A673 (cell line): ENCODE results near the gene SLC29A2. TPM values are rescaled to one million over a fixed set of nuclear protein-coding genes. Genes with fewer than 3 reads are reported as not detected.

Source experiments
- BruUV-seq: library from RNA; stranded (reverse); fragments of 400-500 nt; replicated peaks from 2 replicates; lab custom pipeline; 2021; lab: Mats Ljungman, UMichigan
- CTCF ChIA-PET: fragments of 300-600 bp; sonication (Branson Sonifier 250); formaldehyde crosslinking; loops from one replicate; lab custom pipeline; 2022; ENCODE audit warnings: antibody characterized with exemption; lab: Charles Lee
- POLR2A ChIA-PET: fragments of 300-600 bp; sonication (Branson Sonifier 250); formaldehyde crosslinking; loops from one replicate; lab custom pipeline; 2022; ENCODE audit warnings: antibody characterized with exemption; ENCODE audit not compliant: low non-redundant PET; lab: Charles Lee
- DNase-seq: peaks from one replicate; pipeline ENCODE4 v3.0.0-alpha.2; 2015; ENCODE audit warnings: low spot score
- H3K27ac ChIP-seq: fragments of 200-600 bp; sonication (generic); 2 replicates; pipeline ENCODE4 v1.5.1; 2016; ENCODE audit warnings: mixed run types, low read depth, mild to moderate bottlenecking, mixed read lengths, antibody characterized with exemption, low read length; ENCODE audit not compliant: poor library complexity, severe bottlenecking
- H3K27me3 ChIP-seq: fragments of 200-600 bp; sonication (generic); replicated peaks from 2 replicates; pipeline ENCODE4 v1.6.1; 2017; ENCODE audit warnings: mixed run types, low read depth, mild to moderate bottlenecking, mixed read lengths, antibody characterized with exemption, low read length; ENCODE audit not compliant: insufficient read depth, poor library complexity
- H3K36me3 ChIP-seq: fragments of 200-600 bp; sonication (generic); 2 replicates; pipeline ENCODE4 v1.6.1; 2016; ENCODE audit warnings: mixed run types, mild to moderate bottlenecking, mixed read lengths, antibody characterized with exemption, low read length; ENCODE audit not compliant: insufficient read depth, poor library complexity, severe bottlenecking
- H3K4me1 ChIP-seq: fragments of 200-600 bp; sonication (generic); 2 replicates; pipeline ENCODE4 v1.6.1; 2017; ENCODE audit warnings: mixed run types, mild to moderate bottlenecking, mixed read lengths, antibody characterized with exemption, low read length; ENCODE audit not compliant: insufficient read depth, poor library complexity, severe bottlenecking
- H3K4me3 ChIP-seq: fragments of 200-600 bp; sonication (generic); 2 replicates; pipeline ENCODE4 v1.5.1; 2016; ENCODE audit warnings: low read depth, mixed run types, mild to moderate bottlenecking, mixed read lengths, low read length; ENCODE audit not compliant: poor library complexity, severe bottlenecking
- H3K9me3 ChIP-seq: fragments of 200-600 bp; sonication (generic); 2 replicates; pipeline ENCODE4 v1.6.1; 2016; ENCODE audit warnings: mixed run types, low read depth, mild to moderate bottlenecking, mixed read lengths, antibody characterized with exemption, low read length; ENCODE audit not compliant: poor library complexity, severe bottlenecking
- EZH2 ChIP-seq: fragments of 200-600 bp; sonication (generic); IDR thresholded peaks from 2 replicates; pipeline ENCODE4 v1.6.1; 2017; ENCODE audit warnings: borderline replicate concordance, low read depth, mild to moderate bottlenecking, mixed read lengths, antibody characterized with exemption, low read length; ENCODE audit not compliant: poor library complexity, severe bottlenecking
- intact Hi-C: fragments of 100-400 bp; cut with micrococcal nuclease; formaldehyde crosslinking; loops from one replicate; pipeline ENCODE4 v1.10.0; 2022; ENCODE audit not compliant: unreplicated experiment
- total RNA-seq: library from RNA; stranded (reverse); gene quantifications from 2 replicates; pipeline ENCODE4 v1.2.3, GENCODE V29; 2021
- TF ChIP-seq, protein P1 (sequence below): fragments of 300-800, 200-600 bp; sonication (generic); conservative IDR thresholded peaks from 2 replicates; pipeline ENCODE4 v1.5.1; 2017; ENCODE audit warnings: low read depth, mild to moderate bottlenecking, antibody characterized with exemption, low read length, moderate library complexity, mixed read lengths

The SLC29A2 gene
- total RNA-seq, 1 experiment from 2014 or later, result 62.4 TPM

DNA sequence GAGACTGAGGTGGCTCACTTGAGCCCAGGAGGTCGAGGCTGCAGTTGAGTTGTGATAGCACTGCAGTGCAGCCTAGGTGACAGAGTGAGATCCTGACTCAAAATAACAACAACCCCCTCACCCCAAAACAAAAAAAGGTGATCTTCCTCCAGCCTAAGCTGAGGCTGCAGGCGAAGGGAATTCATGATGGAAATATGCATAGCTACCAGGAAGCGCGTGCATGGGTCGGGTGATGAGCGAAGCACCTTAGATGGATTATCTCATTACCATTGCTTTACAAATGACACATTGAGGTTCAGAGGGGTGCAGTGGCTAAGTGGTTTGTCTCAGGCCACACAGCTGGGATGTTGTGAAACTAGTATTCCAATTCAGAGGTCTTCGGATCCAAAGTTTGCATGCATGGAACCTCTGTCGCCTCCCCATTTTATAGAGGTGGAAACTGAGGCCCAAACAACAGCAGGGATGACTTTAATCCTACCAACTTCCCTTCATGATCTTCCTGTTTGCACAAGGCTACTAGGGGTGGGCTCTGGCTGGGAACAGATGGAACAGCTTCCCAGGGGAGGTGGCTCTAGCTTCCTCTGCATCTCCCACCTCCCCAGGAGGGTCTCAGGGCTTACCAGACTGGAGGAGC, 4.6 kb downstream of the SLC29A2 start:
- H3K9me3 ChIP-seq, result no peaks in the 10 kb centered on the region
- TF ChIP-seq EZH2, result no peak
- TF ChIP-seq, protein P1, sequence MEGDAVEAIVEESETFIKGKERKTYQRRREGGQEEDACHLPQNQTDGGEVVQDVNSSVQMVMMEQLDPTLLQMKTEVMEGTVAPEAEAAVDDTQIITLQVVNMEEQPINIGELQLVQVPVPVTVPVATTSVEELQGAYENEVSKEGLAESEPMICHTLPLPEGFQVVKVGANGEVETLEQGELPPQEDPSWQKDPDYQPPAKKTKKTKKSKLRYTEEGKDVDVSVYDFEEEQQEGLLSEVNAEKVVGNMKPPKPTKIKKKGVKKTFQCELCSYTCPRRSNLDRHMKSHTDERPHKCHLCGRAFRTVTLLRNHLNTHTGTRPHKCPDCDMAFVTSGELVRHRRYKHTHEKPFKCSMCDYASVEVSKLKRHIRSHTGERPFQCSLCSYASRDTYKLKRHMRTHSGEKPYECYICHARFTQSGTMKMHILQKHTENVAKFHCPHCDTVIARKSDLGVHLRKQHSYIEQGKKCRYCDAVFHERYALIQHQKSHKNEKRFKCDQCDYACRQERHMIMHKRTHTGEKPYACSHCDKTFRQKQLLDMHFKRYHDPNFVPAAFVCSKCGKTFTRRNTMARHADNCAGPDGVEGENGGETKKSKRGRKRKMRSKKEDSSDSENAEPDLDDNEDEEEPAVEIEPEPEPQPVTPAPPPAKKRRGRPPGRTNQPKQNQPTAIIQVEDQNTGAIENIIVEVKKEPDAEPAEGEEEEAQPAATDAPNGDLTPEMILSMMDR, result no peak
- intact Hi-C loops, result no loop called here
- peak overlapping the region; percentile 83 for H3K27ac ChIP-seq
- no peak for DNase-seq
- no peaks in the 10 kb centered on the region for H3K27me3 ChIP-seq
- H3K36me3 ChIP-seq, result peaks cover 76% of the 10 kb centered on the region
- ChIA-PET POLR2A (no interaction called here), CTCF (no interaction called here)
- no peak overlapping the region for H3K4me3 ChIP-seq
- H3K4me1 ChIP-seq, result peaks cover 16% of the 10 kb centered on the region
- no TSS peak for BruUV-seq

DNA sequence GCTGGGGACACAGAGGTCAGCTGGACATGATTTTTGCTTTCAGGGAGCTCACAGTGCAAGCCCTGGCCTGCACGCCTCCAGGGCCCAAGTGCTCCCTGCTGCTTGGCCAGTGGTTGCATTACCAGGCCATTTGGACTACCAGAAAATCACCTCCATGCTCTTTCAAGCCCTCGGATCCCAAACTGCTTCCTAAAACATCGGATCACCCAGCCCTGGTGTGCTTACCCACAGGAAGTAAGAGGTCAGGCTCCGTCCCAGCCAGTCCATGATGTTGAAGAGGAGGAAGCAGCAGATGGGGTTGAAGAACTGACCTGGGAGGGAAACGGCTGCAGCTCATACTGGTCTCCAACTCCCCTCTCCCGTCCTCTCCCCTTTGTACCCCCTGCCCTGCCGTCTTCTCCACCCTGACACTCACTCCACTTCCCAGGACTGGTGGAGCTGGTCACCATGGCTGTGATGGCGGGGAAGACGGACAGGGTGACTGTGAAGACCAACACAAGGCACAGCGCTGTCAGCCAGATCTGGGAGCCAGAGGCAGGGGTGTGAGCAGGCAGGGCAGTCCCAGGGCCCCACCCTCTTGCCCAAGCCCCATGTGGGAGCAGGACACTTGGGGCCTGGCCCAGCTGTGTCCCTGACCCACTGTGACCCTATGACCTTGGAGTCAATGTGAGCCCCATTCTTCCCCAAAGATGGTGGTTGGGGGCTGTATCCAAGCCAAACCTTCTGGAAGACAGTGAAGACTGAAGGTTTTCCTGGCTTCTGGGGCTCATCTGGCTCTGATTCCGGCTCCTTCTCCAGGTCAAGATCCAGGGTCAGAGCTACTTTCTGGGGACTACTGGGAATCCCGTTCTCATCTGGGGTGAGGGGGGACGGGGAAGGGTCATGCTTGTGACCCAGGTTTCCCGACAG, 5.6 kb downstream of the SLC29A2 start:
- Histone ChIP-seq H3K4me3 (no peak overlapping the region), H3K36me3 (peaks cover 80% of the 10 kb centered on the region), H3K4me1 (peaks cover 16% of the 10 kb centered on the region), H3K9me3 (no peaks in the 10 kb centered on the region), H3K27me3 (no peaks in the 10 kb centered on the region), H3K27ac (peak overlapping the region; percentile 37)
- intact Hi-C loops, result no loop called here
- ChIA-PET POLR2A (interaction anchor here (0.7 to 1.0 kb wide), 2 partner anchors 54 to 428 kb away, joined by 3 read pairs; no protein-coding TSS in a partner anchor), CTCF (no interaction called here)
- no peak for DNase-seq
- BruUV-seq, result no TSS peak
- TF ChIP-seq, protein P1, result no peak
- TF ChIP-seq EZH2, result no peak

DNA sequence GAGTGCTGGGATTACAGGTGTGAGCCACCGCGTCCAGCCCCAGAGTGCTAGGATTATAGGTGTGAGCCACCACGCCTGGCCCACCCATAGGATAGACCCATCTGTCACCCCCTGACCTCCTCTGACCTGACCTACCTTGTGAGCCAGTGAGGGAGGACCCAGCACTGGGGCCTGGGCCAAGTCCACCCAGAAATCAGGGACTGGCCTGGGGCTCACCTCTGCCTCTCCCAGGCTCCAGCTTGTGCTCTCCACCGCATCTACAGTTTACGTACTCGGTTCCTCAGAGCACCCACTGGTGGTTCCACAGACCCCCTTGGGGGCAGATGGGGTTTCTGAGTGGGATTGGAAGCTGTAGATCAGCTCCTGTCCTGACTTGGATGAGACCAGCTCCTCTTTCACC, 6.4 kb downstream of the SLC29A2 start:
- TF ChIP-seq EZH2, result no peak
- TF ChIP-seq, protein P1, result no peak
- no peak overlapping the region for H3K4me3 ChIP-seq
- CTCF ChIA-PET, result no interaction called here
- intact Hi-C loops, result no loop called here
- no peaks in the 10 kb centered on the region for H3K9me3 ChIP-seq
- no peaks in the 10 kb centered on the region for H3K27me3 ChIP-seq
- no TSS peak for BruUV-seq
- H3K27ac ChIP-seq, result peak overlapping the region; percentile 37
- no peak for DNase-seq
- peaks cover 14% of the 10 kb centered on the region for H3K4me1 ChIP-seq
- H3K36me3 ChIP-seq, result peaks cover 80% of the 10 kb centered on the region
- POLR2A ChIA-PET, result interaction anchor here (0.6 to 1.0 kb wide), 4 partner anchors 23 to 303 kb away, joined by 3 to 6 read pairs (median 5); no protein-coding TSS in a partner anchor
